ENCODE results near the gene DNAJC10.

Gene DNAJC10

GRCh38 chr2:182784777-182785176 is 68.7 kb downstream of the DNAJC10 start:
- DNase-seq, result no peak
- no peak for ATAC-seq

- no peak for DNase-seq
- ATAC-seq, result no peak
Measured at GRCh38 chr2:182792441-182792840, 76.4 kb downstream of the DNAJC10 start.

GRCh38 chr2:182798736-182799135 is 82.7 kb downstream of the DNAJC10 start:
- no peak for ATAC-seq
- DNase-seq, result no peak

- no peak for DNase-seq
- no peak for ATAC-seq
Measured at GRCh38 chr2:182804128-182804527, 88.1 kb downstream of the DNAJC10 start.

GRCh38 chr2:182807319-182807718 is 91.3 kb downstream of the DNAJC10 start:
- ATAC-seq (no peak), DNase-seq (no peak)

GRCh38 chr2:182810087-182810486 is 94.0 kb downstream of the DNAJC10 start:
- ATAC-seq (no peak), DNase-seq (no peak)

GRCh38 chr2:182814380-182814779 is 98.3 kb downstream of the DNAJC10 start:
- no peak for DNase-seq
- ATAC-seq, result no peak

- ATAC-seq (no peak), DNase-seq (no peak)
Measured at GRCh38 chr2:182814804-182815203, 98.7 kb downstream of the DNAJC10 start.

GRCh38 chr2:182816866-182817265 is 100.8 kb downstream of the DNAJC10 start:
- no peak for DNase-seq
- ATAC-seq, result no peak

GRCh38 chr2:182817558-182817957 is 101.5 kb downstream of the DNAJC10 start:
- ATAC-seq (no peak), DNase-seq (no peak)

- no peak for DNase-seq
- no peak for ATAC-seq
Measured at GRCh38 chr2:182818501-182818900, 102.4 kb downstream of the DNAJC10 start.

- ATAC-seq, result no peak
Measured at GRCh38 chr2:182818925-182819324, 102.9 kb downstream of the DNAJC10 start.

GRCh38 chr2:182819412-182819811 is 103.4 kb downstream of the DNAJC10 start:
- no peak for DNase-seq
- no peak for ATAC-seq

More at GRCh38 chr2:182818925-182819324, 102.9 kb downstream of the DNAJC10 start:
- no peak for DNase-seq

GRCh38 chr2:182821182-182821581 is 105.1 kb downstream of the DNAJC10 start:
- ATAC-seq (no peak), DNase-seq (no peak)

GRCh38 chr2:182822733-182823132 is 106.7 kb downstream of the DNAJC10 start:
- ATAC-seq (no peak), DNase-seq (no peak)

GRCh38 chr2:182824056-182824766 is 108.2 kb downstream of the DNAJC10 start:
- DNase-seq (no peak), ATAC-seq (no peak)

GRCh38 chr2:182824767-182825158 is 108.7 kb downstream of the DNAJC10 start:
- ATAC-seq (no peak), DNase-seq (no peak)

GRCh38 chr2:182826064-182826463 is 110.0 kb downstream of the DNAJC10 start:
- DNase-seq (no peak), ATAC-seq (no peak)

GRCh38 chr2:182826496-182826895 is 110.4 kb downstream of the DNAJC10 start:
- DNase-seq (no peak), ATAC-seq (no peak)

- DNase-seq (no peak), ATAC-seq (no peak)
Measured at GRCh38 chr2:182827182-182827879, 111.3 kb downstream of the DNAJC10 start.

- no peak for ATAC-seq
Measured at GRCh38 chr2:182831101-182831500, 115.0 kb downstream of the DNAJC10 start.

GRCh38 chr2:182831921-182832320 is 115.9 kb downstream of the DNAJC10 start:
- ATAC-seq, result no peak
- no peak for DNase-seq

More at GRCh38 chr2:182831101-182831500, 115.0 kb downstream of the DNAJC10 start:
- no peak for DNase-seq

GRCh38 chr2:182833084-182833854 is 117.2 kb downstream of the DNAJC10 start:
- DNase-seq (no peak), ATAC-seq (no peak)

Data from stimulated activated naive CD8-positive, alpha-beta T cell treated with anti-CD3 and anti-CD28 coated beads, Interleukin-15, Interleukin-2, amounts not matched to agents 100 U/mL and 50 U/mL, for 24 hours (primary cell).